ENCODE measurements around the gene GRM4. TPM values are rescaled to one million over a fixed set of nuclear protein-coding genes. Genes with fewer than 3 reads are reported as not detected.

The GRM4 gene
- polyA plus RNA-seq, 1 of the 3 experiments (the other 2 are of a cell fraction): not detected

DNA sequence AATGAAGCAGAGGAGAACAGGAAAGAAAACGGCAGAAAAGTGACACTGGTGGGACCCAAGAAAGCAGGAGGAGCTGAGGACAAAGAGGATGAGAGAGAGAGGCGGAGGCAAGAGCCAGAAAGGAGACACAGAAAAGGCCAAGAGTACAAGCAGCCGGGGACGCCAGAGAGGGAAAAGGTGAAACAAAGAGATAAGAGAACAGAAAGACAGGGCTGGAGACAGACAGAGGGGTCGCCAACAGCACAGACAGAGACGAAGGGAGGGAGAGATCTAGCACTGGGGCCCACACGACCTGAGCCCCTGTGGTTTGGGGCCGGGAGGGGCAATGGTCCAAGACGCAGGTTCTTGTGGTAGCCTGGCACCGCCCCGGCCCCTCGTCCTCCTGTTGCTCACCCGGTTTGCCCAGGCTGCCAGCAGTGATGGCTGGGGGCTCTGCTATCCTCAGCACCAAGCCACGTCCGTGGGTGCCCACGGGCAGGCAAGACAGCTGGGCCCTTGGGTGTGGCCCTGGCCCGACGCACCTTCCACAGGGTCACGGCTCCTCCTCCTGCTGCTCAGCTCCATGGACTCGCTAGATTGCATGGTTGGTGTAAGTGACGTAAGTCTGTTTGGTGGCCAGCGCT, 123.5 kb downstream of the GRM4 start (continued):
- TF ChIP-seq YY1 (IDR thresholded peaks at IDR 0.05; ENCODE audit: low read depth) (no peak), RFX5 (IDR thresholded peaks at IDR 0.05; ENCODE audit: low read length) (no peak)

DNA sequence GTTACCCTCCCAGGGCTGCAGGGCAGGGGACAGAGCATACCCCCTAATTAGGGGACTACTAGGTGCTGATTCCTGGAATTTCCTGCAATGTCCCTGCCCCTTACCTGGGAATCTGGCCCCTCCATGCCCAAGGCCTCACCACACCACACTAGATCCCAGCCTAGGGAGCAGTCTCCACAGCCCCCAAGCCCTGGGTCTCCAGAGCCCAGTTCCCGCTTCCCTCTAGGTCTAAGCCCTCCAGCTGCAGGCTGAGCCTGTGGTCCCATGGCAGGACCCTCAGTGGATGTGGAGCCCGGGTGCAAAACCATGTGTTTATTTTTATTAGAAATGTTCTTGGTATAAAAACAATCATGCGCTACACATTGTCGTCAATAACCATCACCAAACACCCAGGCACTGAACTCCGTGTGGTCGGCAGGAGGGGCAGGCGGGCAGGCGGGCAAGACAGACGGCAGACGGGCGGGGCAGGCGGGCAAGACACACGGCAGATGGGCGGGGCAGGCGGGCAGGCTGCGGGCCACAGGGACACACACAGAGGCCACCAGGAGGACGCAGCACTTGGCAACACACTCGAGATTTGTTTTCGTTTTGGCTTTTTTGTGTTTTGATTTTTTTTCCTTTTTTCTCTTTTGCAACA, 124.2 kb downstream of the GRM4 start:
- WGBS (ENCODE audit: low lambda C conversion rate): 70% methylated on average over 19 of the region's 19 CpGs
- no peak overlapping the region for H2AFZ ChIP-seq (ENCODE audit: low read depth)
- no peaks in the 10 kb centered on the region for H3K36me3 ChIP-seq (replicated peaks in 1 of 2; ENCODE audit: control insufficient read depth in 1 of 2, insufficient read depth in 2 of 2, low read length in 1 of 2)
- no peaks in the 10 kb centered on the region for H3K27me3 ChIP-seq (ENCODE audit: insufficient read depth)
- H3K9me2 ChIP-seq: no peaks in the 10 kb centered on the region
- TF ChIP-seq GATA2 (CRISPR knock-in tag; IDR thresholded peaks at IDR 0.05) (no peak), TAF1 (IDR thresholded peaks at IDR 0.05; ENCODE audit: borderline replicate concordance, low read depth, low read length) (no peak), JUND (IDR thresholded peaks at IDR 0.05) (no peak), FOXJ3 (CRISPR knock-in tag; IDR thresholded peaks at IDR 0.05) (no peak), CHD2 (IDR thresholded peaks at IDR 0.05; ENCODE audit: low read length, partially characterized antibody) (no peak), NRF1 (IDR thresholded peaks at IDR 0.05; ENCODE audit: low read depth, low read length) (no peak), SMC3 (IDR thresholded peaks at IDR 0.05; ENCODE audit: low read depth, low read length) (no peak), FOSL2 (IDR thresholded peaks at IDR 0.05; ENCODE audit: borderline replicate concordance, low read depth) (no peak), POLR2AphosphoS5 (IDR thresholded peaks at IDR 0.05; ENCODE audit: low read depth, low read length) (no peak), SIN3A (IDR thresholded peaks at IDR 0.05; ENCODE audit: borderline replicate concordance, low read depth, low read length) (no peak), ELF1 (IDR thresholded peaks at IDR 0.05) (no peak), TCF12 (IDR thresholded peaks at IDR 0.05) (no peak), RFX5 (IDR thresholded peaks at IDR 0.05; ENCODE audit: low read length) (no peak)
- TF ChIP-seq, protein P1, sequence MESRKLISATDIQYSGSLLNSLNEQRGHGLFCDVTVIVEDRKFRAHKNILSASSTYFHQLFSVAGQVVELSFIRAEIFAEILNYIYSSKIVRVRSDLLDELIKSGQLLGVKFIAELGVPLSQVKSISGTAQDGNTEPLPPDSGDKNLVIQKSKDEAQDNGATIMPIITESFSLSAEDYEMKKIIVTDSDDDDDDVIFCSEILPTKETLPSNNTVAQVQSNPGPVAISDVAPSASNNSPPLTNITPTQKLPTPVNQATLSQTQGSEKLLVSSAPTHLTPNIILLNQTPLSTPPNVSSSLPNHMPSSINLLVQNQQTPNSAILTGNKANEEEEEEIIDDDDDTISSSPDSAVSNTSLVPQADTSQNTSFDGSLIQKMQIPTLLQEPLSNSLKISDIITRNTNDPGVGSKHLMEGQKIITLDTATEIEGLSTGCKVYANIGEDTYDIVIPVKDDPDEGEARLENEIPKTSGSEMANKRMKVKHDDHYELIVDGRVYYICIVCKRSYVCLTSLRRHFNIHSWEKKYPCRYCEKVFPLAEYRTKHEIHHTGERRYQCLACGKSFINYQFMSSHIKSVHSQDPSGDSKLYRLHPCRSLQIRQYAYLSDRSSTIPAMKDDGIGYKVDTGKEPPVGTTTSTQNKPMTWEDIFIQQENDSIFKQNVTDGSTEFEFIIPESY (IDR thresholded peaks at IDR 0.05; ENCODE audit: borderline replicate concordance, low read depth): no peak
- TF ChIP-seq, protein P2, sequence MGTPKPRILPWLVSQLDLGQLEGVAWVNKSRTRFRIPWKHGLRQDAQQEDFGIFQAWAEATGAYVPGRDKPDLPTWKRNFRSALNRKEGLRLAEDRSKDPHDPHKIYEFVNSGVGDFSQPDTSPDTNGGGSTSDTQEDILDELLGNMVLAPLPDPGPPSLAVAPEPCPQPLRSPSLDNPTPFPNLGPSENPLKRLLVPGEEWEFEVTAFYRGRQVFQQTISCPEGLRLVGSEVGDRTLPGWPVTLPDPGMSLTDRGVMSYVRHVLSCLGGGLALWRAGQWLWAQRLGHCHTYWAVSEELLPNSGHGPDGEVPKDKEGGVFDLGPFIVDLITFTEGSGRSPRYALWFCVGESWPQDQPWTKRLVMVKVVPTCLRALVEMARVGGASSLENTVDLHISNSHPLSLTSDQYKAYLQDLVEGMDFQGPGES (IDR thresholded peaks at IDR 0.05; ENCODE audit: low read depth, low read length): no peak
- TF ChIP-seq, protein P3, sequence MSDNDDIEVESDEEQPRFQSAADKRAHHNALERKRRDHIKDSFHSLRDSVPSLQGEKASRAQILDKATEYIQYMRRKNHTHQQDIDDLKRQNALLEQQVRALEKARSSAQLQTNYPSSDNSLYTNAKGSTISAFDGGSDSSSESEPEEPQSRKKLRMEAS (IDR thresholded peaks at IDR 0.05; ENCODE audit: low read depth): no peak
- TF ChIP-seq, protein P4, sequence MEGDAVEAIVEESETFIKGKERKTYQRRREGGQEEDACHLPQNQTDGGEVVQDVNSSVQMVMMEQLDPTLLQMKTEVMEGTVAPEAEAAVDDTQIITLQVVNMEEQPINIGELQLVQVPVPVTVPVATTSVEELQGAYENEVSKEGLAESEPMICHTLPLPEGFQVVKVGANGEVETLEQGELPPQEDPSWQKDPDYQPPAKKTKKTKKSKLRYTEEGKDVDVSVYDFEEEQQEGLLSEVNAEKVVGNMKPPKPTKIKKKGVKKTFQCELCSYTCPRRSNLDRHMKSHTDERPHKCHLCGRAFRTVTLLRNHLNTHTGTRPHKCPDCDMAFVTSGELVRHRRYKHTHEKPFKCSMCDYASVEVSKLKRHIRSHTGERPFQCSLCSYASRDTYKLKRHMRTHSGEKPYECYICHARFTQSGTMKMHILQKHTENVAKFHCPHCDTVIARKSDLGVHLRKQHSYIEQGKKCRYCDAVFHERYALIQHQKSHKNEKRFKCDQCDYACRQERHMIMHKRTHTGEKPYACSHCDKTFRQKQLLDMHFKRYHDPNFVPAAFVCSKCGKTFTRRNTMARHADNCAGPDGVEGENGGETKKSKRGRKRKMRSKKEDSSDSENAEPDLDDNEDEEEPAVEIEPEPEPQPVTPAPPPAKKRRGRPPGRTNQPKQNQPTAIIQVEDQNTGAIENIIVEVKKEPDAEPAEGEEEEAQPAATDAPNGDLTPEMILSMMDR (IDR thresholded peaks at IDR 0.05): no peak
- DNase-seq: no peak
- H3K27ac ChIP-seq (ENCODE audit: low read depth in 2 of 2, low read length in 1 of 2): no peak overlapping the region
- ChIA-PET CTCF (interaction anchor here (1.2 kb wide), 1 partner anchor 124 kb away, joined by 3 read pairs; no protein-coding TSS in a partner anchor), POLR2A (no interaction called here)
- no peaks in the 10 kb centered on the region for H3K9me3 ChIP-seq
- no peak overlapping the region for H3K9ac ChIP-seq
- no peaks in the 10 kb centered on the region for H3F3A ChIP-seq (replicated peaks; ENCODE audit: insufficient read depth)
- no peaks in the 10 kb centered on the region for H3K79me2 ChIP-seq (ENCODE audit: insufficient read depth)
- H3K4me3 ChIP-seq (ENCODE audit: low read depth in 2 of 2, low read length in 1 of 2): no peak overlapping the region
- H3K4me2 ChIP-seq: no peak overlapping the region
- peaks cover 0 to 20% of the 10 kb centered on the region in 2 experiments; a peak in 1 of 4 replicates for H3K4me1 ChIP-seq (ENCODE audit: control insufficient read depth in 1 of 2, insufficient read depth in 2 of 2, low read depth in 1 of 2, low read length in 1 of 2)
- no peaks in the 10 kb centered on the region for H4K20me1 ChIP-seq (ENCODE audit: insufficient read depth)

Data from SK-N-SH (cell line).